ENCODE data around the gene CRKL.

DNA sequence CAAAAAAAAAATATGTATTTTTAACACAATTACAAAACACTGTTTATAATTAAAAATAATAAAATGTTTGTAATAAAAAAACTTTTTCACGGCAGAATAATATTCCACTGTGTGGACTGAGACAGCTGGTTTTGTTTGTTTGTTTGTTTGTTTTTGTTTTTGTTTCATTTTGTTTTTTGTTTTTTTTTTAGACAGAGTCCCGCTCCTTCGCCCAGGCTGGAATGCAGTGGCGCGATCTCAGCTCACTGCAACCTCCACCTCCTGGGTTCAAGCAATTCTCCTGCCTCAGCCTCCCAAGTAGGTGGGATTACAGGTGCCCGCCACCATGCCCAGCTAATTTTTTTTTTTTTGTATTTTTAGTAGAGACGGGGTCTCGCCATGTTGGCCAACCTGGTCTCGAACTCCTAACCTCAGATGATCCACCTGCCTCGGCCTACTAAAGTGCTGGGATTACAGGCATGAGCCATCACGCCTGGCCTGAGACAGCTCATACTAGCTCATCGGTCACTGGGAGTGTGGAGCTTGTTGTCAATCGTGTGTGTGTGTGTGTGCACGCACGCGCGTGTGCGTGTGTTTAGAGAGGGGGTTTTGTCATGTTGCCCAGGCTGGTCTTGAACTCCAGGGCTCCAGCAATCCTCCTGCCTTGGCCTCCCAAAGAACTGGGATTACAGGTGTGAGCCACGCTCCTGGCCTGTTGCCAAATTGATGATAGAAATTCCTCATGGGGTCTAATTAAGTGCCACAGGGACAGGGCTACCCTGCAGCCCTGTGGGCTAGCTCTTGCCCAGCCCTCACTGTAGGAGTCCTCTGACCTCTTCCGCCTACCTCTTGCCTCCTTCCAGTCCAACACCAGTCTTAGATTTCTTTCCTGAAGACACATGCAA lies 42.6 kb downstream of the CRKL start:
- TF ChIP-seq, protein P1, sequence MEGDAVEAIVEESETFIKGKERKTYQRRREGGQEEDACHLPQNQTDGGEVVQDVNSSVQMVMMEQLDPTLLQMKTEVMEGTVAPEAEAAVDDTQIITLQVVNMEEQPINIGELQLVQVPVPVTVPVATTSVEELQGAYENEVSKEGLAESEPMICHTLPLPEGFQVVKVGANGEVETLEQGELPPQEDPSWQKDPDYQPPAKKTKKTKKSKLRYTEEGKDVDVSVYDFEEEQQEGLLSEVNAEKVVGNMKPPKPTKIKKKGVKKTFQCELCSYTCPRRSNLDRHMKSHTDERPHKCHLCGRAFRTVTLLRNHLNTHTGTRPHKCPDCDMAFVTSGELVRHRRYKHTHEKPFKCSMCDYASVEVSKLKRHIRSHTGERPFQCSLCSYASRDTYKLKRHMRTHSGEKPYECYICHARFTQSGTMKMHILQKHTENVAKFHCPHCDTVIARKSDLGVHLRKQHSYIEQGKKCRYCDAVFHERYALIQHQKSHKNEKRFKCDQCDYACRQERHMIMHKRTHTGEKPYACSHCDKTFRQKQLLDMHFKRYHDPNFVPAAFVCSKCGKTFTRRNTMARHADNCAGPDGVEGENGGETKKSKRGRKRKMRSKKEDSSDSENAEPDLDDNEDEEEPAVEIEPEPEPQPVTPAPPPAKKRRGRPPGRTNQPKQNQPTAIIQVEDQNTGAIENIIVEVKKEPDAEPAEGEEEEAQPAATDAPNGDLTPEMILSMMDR (conservative IDR thresholded peaks at IDR 0.05; ENCODE audit: low read depth, low read length), result no peak
- TF ChIP-seq EZH2 (IDR thresholded peaks at IDR 0.05; ENCODE audit: borderline replicate concordance, low read depth, low read length, poor library complexity, severe bottlenecking), result no peak

Measured in A673 (cell line).